Duodenal mucosa (tissue), 2 donors: ENCODE results near the gene MYO15B.
A peak's percentile ranks its signal among the peaks of the same experiment; 100 is the strongest.

Experiments
- H3K27ac ChIP-seq: one replicate; pipeline ENCODE4 v1.7.0; 2013; ENCODE audit warnings: low read depth, low read length
- H3K27me3 ChIP-seq, 2 donors: one replicate each; pipeline ENCODE4 v1.7.0; 2013; ENCODE audit warnings: low read length in 2 of 2, control low read depth in 1 of 2; ENCODE audit not compliant: insufficient read depth in 2 of 2, control insufficient read depth in 1 of 2
- H3K36me3 ChIP-seq, 2 donors: one replicate each; pipeline ENCODE4 v1.7.0; 2013; ENCODE audit warnings: low read length in 2 of 2, control low read depth in 1 of 2; ENCODE audit not compliant: insufficient read depth in 2 of 2, control insufficient read depth in 1 of 2
- H3K4me1 ChIP-seq, 2 donors: one replicate each; pipeline ENCODE4 v1.7.0; 2013; ENCODE audit warnings: low read length in 2 of 2, control low read depth in 1 of 2; ENCODE audit not compliant: insufficient read depth in 2 of 2, control insufficient read depth in 1 of 2
- H3K4me3 ChIP-seq, 2 donors: one replicate each; pipeline ENCODE4 v1.7.0; 2013; ENCODE audit warnings: low read length in 2 of 2, low read depth in 1 of 2
- H3K9ac ChIP-seq, 2 donors: one replicate each; pipeline ENCODE4 v1.7.0; 2013; ENCODE audit warnings: low read length in 2 of 2, low read depth in 1 of 2
- H3K9me3 ChIP-seq, 2 donors: one replicate each; pipeline ENCODE4 v1.7.0; 2013; ENCODE audit warnings: low read length in 2 of 2, control low read depth in 1 of 2; ENCODE audit not compliant: control insufficient read depth in 1 of 2

The MYO15B gene

DNA sequence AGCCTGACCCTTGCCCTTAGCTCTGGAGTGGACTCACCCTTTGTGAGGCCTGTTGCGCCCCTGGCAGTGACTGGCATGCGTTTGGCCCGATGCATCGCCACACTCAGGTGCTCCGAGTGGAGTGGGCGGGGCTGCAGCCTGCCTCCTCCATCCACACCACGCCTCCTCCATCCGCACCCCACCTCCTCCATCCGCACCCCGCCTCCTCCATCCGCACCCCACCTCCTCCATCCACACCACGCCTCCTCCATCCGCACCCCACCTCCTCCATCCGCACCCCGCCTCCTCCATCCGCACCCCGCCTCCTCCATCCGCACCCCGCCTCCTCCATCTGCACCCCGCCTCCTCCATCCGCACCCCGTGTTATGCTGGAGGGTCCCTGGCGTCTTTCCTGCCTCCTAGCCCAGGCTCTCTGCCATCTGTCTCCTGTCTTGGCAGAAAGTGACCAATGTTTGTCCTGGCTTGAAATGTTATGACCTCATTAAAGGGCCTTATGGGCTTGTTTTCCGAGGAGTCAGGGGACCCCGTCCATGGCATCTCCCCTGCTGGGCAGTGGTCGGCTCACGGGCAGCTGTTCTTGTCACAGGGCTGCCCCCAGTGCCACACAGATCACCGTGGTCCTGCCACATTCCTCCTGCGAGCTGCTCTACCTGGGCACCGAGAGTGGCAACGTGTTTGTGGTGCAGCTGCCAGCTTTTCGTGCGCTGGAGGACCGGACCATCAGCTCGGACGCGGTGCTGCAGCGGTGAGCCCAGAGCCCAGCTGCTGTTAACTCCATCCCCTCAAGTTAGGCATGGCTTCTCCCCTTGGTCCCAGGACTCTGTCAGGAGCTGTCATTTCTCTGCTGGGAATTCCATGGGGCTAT lies 28.7 kb upstream of the MYO15B start:
- Histone ChIP-seq H3K9me3 (no peaks in the 10 kb centered on the region), H3K9ac (peak overlapping the region; percentile 43 to 45), H3K4me1 (peaks cover 30% of the 10 kb centered on the region in 2 donors), H3K27me3 (no peaks in the 10 kb centered on the region), H3K27ac (no peak overlapping the region), H3K36me3 (peaks cover 22 to 46% of the 10 kb centered on the region in 2 donors), H3K4me3 (no peak overlapping the region)

- Histone ChIP-seq H3K36me3 (peaks cover 26 to 57% of the 10 kb centered on the region in 2 donors), H3K9me3 (no peaks in the 10 kb centered on the region), H3K27ac (no peak overlapping the region), H3K9ac (no peak overlapping the region), H3K4me3 (no peak overlapping the region), H3K27me3 (no peaks in the 10 kb centered on the region), H3K4me1 (peaks cover 30% of the 10 kb centered on the region in 2 donors)
Observed at GRCh38 chr17:75559958-75560533, 27.6 kb upstream of the MYO15B start.

DNA sequence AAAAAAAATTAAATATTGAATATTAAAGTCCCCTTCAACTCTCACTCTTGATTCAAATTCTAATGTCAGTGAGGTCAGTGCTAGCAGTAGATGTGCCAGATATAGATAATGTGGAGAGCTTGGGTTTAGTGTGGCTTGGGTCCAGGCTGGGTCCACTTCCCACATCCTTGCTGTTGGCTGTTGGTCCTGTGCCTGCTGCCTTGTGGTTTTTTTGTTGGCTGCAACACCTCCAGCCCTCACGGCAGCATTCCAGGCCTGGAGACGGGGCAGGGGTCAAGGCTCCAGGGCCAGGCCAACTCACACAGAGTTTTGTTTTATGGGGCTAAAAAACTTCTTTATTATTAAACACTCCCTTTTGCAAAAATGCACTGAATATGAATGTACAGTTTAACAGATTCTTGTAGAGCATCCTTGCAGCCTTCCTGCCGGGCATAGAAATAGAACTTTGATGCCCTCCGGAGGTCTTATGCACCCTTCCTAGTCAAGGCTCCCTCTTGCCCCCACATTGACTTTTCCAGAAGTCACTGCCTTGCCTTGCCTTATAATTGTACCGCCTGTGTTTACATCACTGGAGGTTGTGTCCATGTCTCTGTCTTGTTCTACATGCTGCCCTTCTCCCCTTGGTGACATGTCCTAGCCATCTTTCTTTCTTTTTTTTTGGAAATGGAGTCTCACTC lies 25.5 kb upstream of the MYO15B start:
- no peak overlapping the region for H3K9ac ChIP-seq
- no peak overlapping the region for H3K4me3 ChIP-seq
- H3K27me3 ChIP-seq = no peaks in the 10 kb centered on the region
- H3K4me1 ChIP-seq = peaks cover 13 to 14% of the 10 kb centered on the region in 2 donors
- H3K36me3 ChIP-seq = peaks cover 35 to 77% of the 10 kb centered on the region in 2 donors
- no peaks in the 10 kb centered on the region for H3K9me3 ChIP-seq
- no peak overlapping the region for H3K27ac ChIP-seq

- Histone ChIP-seq H3K27ac (no peak overlapping the region), H3K9ac (no peak overlapping the region), H3K4me3 (no peak overlapping the region), H3K27me3 (no peaks in the 10 kb centered on the region), H3K4me1 (peaks cover 3% of the 10 kb centered on the region in 2 donors), H3K9me3 (no peaks in the 10 kb centered on the region), H3K36me3 (peaks cover 39 to 78% of the 10 kb centered on the region in 2 donors)
Observed at GRCh38 chr17:75563063-75563758, 24.4 kb upstream of the MYO15B start.

GRCh38 chr17:75564195-75564594 lies 23.4 kb upstream of the MYO15B start:
- no peaks in the 10 kb centered on the region for H3K27me3 ChIP-seq
- H3K9ac ChIP-seq = no peak overlapping the region
- H3K27ac ChIP-seq = no peak overlapping the region
- H3K36me3 ChIP-seq = peaks cover 46 to 81% of the 10 kb centered on the region in 2 donors
- H3K4me1 ChIP-seq = no peaks in the 10 kb centered on the region
- no peaks in the 10 kb centered on the region for H3K9me3 ChIP-seq
- H3K4me3 ChIP-seq = no peak overlapping the region

DNA sequence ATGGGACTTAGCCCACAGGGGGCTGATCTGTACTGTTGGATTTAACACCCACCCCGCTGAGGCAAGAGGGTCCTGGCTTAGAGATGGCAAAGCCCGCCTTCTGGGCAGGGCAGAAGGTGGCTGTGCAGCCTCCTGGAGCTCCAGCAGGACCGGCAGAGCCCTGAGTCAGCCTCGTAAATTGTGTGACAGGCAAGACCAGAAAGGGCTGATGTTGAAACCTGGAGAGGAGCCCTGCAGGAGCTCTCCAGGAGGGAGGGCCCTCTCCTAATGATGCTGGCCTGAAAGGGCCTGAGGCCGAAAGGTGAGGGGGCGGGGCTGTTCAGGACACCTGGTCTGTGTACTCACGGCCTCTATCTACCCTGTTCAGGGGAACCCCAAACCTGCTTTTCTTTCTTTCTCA lies 22.5 kb upstream of the MYO15B start:
- Histone ChIP-seq H3K36me3 (peaks cover 40 to 78% of the 10 kb centered on the region in 2 donors), H3K27me3 (no peaks in the 10 kb centered on the region), H3K9ac (no peak overlapping the region)

DNA sequence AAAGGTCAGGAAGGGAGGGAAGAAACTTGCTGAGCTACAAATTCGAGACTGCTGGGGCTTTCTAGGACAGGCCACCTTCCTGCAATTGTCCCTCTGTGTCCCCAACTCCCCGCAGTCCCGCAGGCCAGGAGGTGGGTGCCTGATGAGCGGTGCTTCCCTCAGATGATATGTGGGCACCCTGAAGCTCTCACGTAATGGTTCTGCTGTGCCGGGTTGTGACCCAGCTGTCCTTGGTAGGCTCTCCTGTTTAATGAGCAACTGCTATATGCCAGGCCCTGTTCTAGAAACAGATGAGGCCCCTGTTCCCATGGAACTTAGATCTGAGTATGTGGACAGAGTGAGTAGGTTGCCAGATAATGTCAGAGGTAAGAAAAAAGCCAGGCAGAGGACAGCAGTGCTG lies 22.0 kb upstream of the MYO15B start:
- Histone ChIP-seq H3K4me1 (no peaks in the 10 kb centered on the region), H3K9me3 (no peaks in the 10 kb centered on the region), H3K36me3 (peaks cover 45 to 81% of the 10 kb centered on the region in 2 donors), H3K27ac (no peak overlapping the region), H3K27me3 (no peaks in the 10 kb centered on the region), H3K9ac (no peak overlapping the region), H3K4me3 (no peak overlapping the region)

More for the DNA sequence above, 22.5 kb upstream of the MYO15B start:
- H3K27ac ChIP-seq = no peak overlapping the region
- H3K4me1 ChIP-seq = no peaks in the 10 kb centered on the region
- H3K4me3 ChIP-seq = no peak overlapping the region
- no peaks in the 10 kb centered on the region for H3K9me3 ChIP-seq

DNA sequence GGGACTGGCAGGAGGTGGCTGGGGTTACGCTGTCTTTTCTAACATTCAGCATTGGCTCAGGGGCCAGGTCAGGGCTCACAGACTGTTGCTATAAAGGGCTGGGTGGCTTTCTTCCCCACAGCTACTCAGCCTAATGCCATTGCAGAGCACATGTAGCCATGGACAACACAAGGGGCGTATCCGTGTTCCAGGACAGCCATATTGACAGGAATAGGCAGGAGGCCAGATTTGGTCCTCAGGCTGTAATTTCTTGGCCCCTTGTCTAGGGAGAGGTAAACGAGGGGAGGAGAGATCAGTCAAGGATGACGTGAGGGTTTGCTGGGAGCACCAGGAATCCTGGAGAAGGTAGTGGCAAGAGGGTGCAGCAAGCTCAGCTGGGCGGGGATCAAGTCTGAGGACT lies 21.2 kb upstream of the MYO15B start:
- Histone ChIP-seq H3K4me3 (no peak overlapping the region), H3K9ac (no peak overlapping the region), H3K36me3 (peaks cover 47 to 84% of the 10 kb centered on the region in 2 donors), H3K27me3 (no peaks in the 10 kb centered on the region), H3K4me1 (peaks cover 0 to 2% of the 10 kb centered on the region in 2 donors), H3K27ac (no peak overlapping the region), H3K9me3 (no peaks in the 10 kb centered on the region)

GRCh38 chr17:75566834-75567233 lies 20.8 kb upstream of the MYO15B start:
- H3K27me3 ChIP-seq = no peaks in the 10 kb centered on the region
- H3K27ac ChIP-seq = no peak overlapping the region
- H3K36me3 ChIP-seq = peaks cover 47 to 87% of the 10 kb centered on the region in 2 donors
- H3K4me1 ChIP-seq = peaks cover 0 to 6% of the 10 kb centered on the region in 2 donors
- no peak overlapping the region for H3K4me3 ChIP-seq
- H3K9me3 ChIP-seq = no peaks in the 10 kb centered on the region
- no peak overlapping the region for H3K9ac ChIP-seq
